Neural crest cell (in vitro differentiated cells): Measurements from ENCODE around the gene SDHA. TPM values are rescaled to one million over a fixed set of nuclear protein-coding genes. Genes with fewer than 3 reads are reported as not detected.
"Not testable (repeated sequence)": the region's sequence is repeated elsewhere in the genome, so short reads cannot be mapped to it uniquely, and the experiment has no call there.

Source experiments
- DNase-seq: peaks from one replicate; pipeline ENCODE4 v3.0.0; 2021; ENCODE audit warnings: low read depth, mixed read lengths, low spot score
- H3K27ac Mint-ChIP-seq: one replicate; pipeline ENCODE4 v1.8.0; 2021; ENCODE audit warnings: mild to moderate bottlenecking, mixed read lengths; ENCODE audit not compliant: unreplicated experiment
- H3K27me3 Mint-ChIP-seq: 2 replicates; pipeline ENCODE4 v1.8.0; 2021; ENCODE audit warnings: low read depth, mild to moderate bottlenecking, mixed read lengths
- H3K36me3 Mint-ChIP-seq: 2 replicates; pipeline ENCODE4 v1.8.0; 2021; ENCODE audit warnings: low read depth, mild to moderate bottlenecking, mixed read lengths
- H3K4me1 Mint-ChIP-seq: 2 replicates; pipeline ENCODE4 v1.8.0; 2021; ENCODE audit warnings: mixed read lengths
- H3K4me3 Mint-ChIP-seq: one replicate; pipeline ENCODE4 v1.8.0; 2021; ENCODE audit warnings: mild to moderate bottlenecking, mixed read lengths
- H3K9me3 Mint-ChIP-seq: 2 replicates; pipeline ENCODE4 v1.8.0; 2021; ENCODE audit warnings: mixed read lengths
- CTCF ChIP-seq: fragments of 200-600 bp; sonication (generic); conservative IDR thresholded peaks from 2 replicates; pipeline ENCODE4 v1.5.0; 2021; ENCODE audit warnings: antibody characterized with exemption, mild to moderate bottlenecking
- total RNA-seq: library from RNA; stranded (reverse); gene quantifications from 2 replicates; pipeline ENCODE4 v1.2.1, GENCODE V29; 2021

Gene SDHA
- total RNA-seq, 1 donor from 2014 or later = 106 TPM

DNA sequence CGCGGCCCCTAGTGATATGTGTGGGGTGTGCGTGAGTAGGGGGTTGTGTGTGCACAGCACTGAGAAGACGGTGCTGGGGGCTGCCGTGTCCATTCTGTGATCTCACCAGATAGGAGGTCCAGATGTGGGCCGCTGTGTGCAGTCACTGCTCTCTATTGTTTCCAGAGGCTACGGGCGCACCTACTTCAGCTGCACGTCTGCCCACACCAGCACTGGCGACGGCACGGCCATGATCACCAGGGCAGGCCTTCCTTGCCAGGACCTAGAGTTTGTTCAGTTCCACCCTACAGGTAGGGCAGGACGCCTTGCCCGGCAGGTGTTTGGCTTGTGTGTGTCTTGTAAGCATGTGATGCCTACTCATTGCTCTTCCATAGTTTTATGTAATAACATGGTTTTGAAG is 12.6 kb downstream of the SDHA start:
- no peak for DNase-seq
- no peak overlapping the region for H3K27ac Mint-ChIP-seq
- H3K27me3 Mint-ChIP-seq = no peaks in the 10 kb centered on the region
- H3K9me3 Mint-ChIP-seq = no peaks in the 10 kb centered on the region
- no peak for TF ChIP-seq CTCF
- peaks cover 17% of the 10 kb centered on the region for H3K36me3 Mint-ChIP-seq
- no peak overlapping the region for H3K4me3 Mint-ChIP-seq
- no peaks in the 10 kb centered on the region for H3K4me1 Mint-ChIP-seq

- no peaks in the 10 kb centered on the region for H3K4me1 Mint-ChIP-seq
- no peak for TF ChIP-seq CTCF
- H3K4me3 Mint-ChIP-seq = no peak overlapping the region
- H3K27ac Mint-ChIP-seq = no peak overlapping the region
- peaks cover 12% of the 10 kb centered on the region for H3K36me3 Mint-ChIP-seq
- no peaks in the 10 kb centered on the region for H3K27me3 Mint-ChIP-seq
- H3K9me3 Mint-ChIP-seq = no peaks in the 10 kb centered on the region
- DNase-seq = no peak
Measured at GRCh38 chr5:231661-232060, 13.5 kb downstream of the SDHA start.

DNA sequence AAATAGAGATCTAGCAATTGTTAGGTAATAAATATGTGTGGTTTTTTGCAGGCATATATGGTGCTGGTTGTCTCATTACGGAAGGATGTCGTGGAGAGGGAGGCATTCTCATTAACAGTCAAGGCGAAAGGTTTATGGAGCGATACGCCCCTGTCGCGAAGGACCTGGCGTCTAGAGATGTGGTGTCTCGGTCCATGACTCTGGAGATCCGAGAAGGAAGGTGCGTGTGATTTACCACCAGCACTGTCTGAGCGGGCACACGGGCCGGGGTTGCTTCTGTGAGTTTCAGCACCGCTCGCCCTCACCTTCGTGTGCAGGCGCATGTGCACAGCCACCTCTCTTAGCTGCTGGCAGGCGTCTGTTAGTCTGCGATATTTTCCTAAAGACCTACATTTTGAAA is 15.3 kb downstream of the SDHA start:
- DNase-seq, H3K36me3 Mint-ChIP-seq: not testable (repeated sequence)

GRCh38 chr5:234450-234849 is 16.3 kb downstream of the SDHA start:
- no peak for TF ChIP-seq CTCF
- Mint-ChIP-seq H3K27me3 (no peaks in the 10 kb centered on the region), H3K9me3 (no peaks in the 10 kb centered on the region), H3K4me3 (no peak overlapping the region), H3K4me1 (no peaks in the 10 kb centered on the region), H3K27ac (no peak overlapping the region), H3K36me3 (peaks cover 8% of the 10 kb centered on the region)
- no peak for DNase-seq

More for the DNA sequence above, 15.3 kb downstream of the SDHA start:
- H3K27ac Mint-ChIP-seq, H3K4me3 Mint-ChIP-seq, H3K27me3 Mint-ChIP-seq, H3K4me1 Mint-ChIP-seq, H3K9me3 Mint-ChIP-seq: not testable (repeated sequence)

- not testable (repeated sequence) for H3K27ac Mint-ChIP-seq, H3K4me1 Mint-ChIP-seq, H3K9me3 Mint-ChIP-seq, H3K4me3 Mint-ChIP-seq, H3K27me3 Mint-ChIP-seq, DNase-seq
- H3K36me3 Mint-ChIP-seq = peaks cover 10% of the 10 kb centered on the region
Measured at GRCh38 chr5:235527-235926, 17.4 kb downstream of the SDHA start.

GRCh38 chr5:237931-238330 is 19.8 kb downstream of the SDHA start:
- H3K36me3 Mint-ChIP-seq = peaks cover 20% of the 10 kb centered on the region
- not testable (repeated sequence) for H3K4me3 Mint-ChIP-seq, H3K27ac Mint-ChIP-seq, H3K4me1 Mint-ChIP-seq, H3K27me3 Mint-ChIP-seq, H3K9me3 Mint-ChIP-seq, DNase-seq

- H3K9me3 Mint-ChIP-seq, H3K27me3 Mint-ChIP-seq, DNase-seq, H3K27ac Mint-ChIP-seq, H3K4me1 Mint-ChIP-seq, H3K4me3 Mint-ChIP-seq: not testable (repeated sequence)
- peaks cover 25% of the 10 kb centered on the region for H3K36me3 Mint-ChIP-seq
Measured at GRCh38 chr5:240550-240949, 22.4 kb downstream of the SDHA start.

GRCh38 chr5:241045-241669 is 23.0 kb downstream of the SDHA start:
- not testable (repeated sequence) for H3K27ac Mint-ChIP-seq, H3K9me3 Mint-ChIP-seq, H3K27me3 Mint-ChIP-seq, H3K4me1 Mint-ChIP-seq, H3K4me3 Mint-ChIP-seq, DNase-seq
- peaks cover 25% of the 10 kb centered on the region for H3K36me3 Mint-ChIP-seq

GRCh38 chr5:243683-244367 is 25.7 kb downstream of the SDHA start:
- not testable (repeated sequence) for H3K4me1 Mint-ChIP-seq, H3K4me3 Mint-ChIP-seq, H3K9me3 Mint-ChIP-seq, DNase-seq, H3K27me3 Mint-ChIP-seq
- Mint-ChIP-seq H3K36me3 (peaks cover 37% of the 10 kb centered on the region), H3K27ac (peak overlapping the region; percentile 75)

DNA sequence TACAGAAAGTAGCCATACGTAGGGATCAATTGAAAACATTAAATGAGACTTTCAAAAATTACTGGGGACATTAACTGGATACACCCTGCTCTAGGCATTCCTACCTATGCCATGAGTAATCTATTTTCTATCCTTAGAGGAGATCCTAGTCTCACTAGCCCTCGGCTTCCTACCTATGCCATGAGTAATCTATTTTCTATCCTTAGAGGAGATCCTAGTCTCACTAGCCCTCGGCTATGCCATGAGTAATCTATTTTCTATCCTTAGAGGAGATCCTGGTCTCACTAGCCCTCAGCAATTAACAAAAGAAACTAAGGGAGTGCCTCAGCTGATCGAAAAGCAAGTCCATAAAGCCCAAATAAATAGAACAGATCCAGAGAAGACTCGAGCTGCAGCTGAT is 27.6 kb downstream of the SDHA start:
- not testable (repeated sequence) for H3K9me3 Mint-ChIP-seq, H3K27ac Mint-ChIP-seq, H3K4me3 Mint-ChIP-seq, H3K27me3 Mint-ChIP-seq, H3K4me1 Mint-ChIP-seq, DNase-seq
- H3K36me3 Mint-ChIP-seq = peaks cover 37% of the 10 kb centered on the region

DNA sequence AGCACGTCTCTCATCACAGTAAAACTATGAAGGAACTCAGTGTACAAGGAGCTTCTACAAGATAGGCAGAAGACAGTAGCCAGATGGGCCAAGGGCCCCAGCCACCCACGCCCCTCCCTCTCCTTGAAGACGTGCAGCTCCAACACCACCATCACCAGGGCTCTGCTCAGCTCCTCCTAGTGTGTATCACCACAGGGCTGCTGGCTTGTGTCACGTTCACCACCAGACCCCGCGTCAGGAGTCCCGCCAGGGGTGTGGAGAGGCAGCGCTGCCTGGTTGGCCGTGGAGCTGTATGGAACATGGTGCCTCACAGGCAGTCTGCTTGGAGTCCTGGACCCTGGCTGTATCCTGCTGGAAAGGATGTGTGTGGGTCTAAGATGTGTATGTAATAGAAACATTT is 32.3 kb downstream of the SDHA start:
- peaks cover 19% of the 10 kb centered on the region for H3K36me3 Mint-ChIP-seq
- H3K4me1 Mint-ChIP-seq, DNase-seq: not testable (repeated sequence)

More for the DNA sequence above, 32.3 kb downstream of the SDHA start:
- H3K4me3 Mint-ChIP-seq, H3K27ac Mint-ChIP-seq, H3K27me3 Mint-ChIP-seq, H3K9me3 Mint-ChIP-seq: not testable (repeated sequence)
